ENCODE results near the gene EIF2D.

EIF2D gene

DNA sequence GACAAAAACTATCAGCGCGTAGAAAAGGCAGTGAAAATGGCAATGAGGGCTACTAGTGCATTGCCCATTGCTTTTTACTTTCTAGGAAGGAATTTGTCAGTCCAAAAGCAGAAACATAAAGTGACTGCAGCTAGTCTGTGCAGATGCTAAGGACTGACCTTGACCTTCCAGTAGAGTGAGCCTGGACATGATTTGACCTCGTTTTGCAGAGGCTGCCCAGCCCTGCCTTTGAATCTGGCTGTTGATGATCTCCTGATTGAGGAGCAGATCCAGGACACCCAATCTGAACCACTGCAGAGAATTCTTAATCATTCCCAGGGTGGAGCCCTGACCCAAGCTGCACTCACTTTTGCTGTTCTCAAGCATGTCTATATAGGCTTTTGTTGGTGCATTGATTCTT, 44.7 kb upstream of the EIF2D start:
- no peak overlapping the region for H3K4me3 ChIP-seq (ENCODE audit: low read depth, low read length)
- TF ChIP-seq, protein P1, sequence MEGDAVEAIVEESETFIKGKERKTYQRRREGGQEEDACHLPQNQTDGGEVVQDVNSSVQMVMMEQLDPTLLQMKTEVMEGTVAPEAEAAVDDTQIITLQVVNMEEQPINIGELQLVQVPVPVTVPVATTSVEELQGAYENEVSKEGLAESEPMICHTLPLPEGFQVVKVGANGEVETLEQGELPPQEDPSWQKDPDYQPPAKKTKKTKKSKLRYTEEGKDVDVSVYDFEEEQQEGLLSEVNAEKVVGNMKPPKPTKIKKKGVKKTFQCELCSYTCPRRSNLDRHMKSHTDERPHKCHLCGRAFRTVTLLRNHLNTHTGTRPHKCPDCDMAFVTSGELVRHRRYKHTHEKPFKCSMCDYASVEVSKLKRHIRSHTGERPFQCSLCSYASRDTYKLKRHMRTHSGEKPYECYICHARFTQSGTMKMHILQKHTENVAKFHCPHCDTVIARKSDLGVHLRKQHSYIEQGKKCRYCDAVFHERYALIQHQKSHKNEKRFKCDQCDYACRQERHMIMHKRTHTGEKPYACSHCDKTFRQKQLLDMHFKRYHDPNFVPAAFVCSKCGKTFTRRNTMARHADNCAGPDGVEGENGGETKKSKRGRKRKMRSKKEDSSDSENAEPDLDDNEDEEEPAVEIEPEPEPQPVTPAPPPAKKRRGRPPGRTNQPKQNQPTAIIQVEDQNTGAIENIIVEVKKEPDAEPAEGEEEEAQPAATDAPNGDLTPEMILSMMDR (IDR thresholded peaks at IDR 0.05; ENCODE audit: low read depth, low read length, missing control alignments): no peak
- DNase-seq (ENCODE audit: low read depth): no peak
- in situ Hi-C loops (cut with HindIII; ENCODE audit: low sequenced_read_pairs): no loop called here

DNA sequence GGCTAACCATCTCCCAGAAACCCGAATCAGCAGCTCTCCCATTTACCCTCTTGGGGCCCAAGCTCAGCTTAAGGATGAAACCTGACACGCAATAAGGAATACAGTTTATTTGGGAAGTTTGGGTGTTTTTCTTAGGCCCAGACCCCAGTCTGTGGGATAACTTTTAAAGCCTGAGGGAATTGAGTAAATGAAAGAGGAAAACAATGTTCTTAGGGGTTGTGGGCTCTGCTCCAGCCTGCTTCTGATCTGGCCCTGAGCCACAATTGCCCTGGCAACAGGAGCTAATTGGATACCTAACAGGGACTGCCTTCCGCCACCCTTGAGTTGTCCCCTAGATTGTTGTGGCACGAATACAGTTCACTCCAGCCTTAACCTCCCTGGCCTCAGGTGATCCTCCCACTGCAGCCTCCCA, 43.2 kb upstream of the EIF2D start:
- no peak overlapping the region for H3K4me3 ChIP-seq (ENCODE audit: low read depth, low read length)
- TF ChIP-seq, protein P1 (IDR thresholded peaks at IDR 0.05; ENCODE audit: low read depth, low read length, missing control alignments): no peak
- no peak for DNase-seq (ENCODE audit: low read depth)
- in situ Hi-C loops (cut with HindIII; ENCODE audit: low sequenced_read_pairs): no loop called here

DNA sequence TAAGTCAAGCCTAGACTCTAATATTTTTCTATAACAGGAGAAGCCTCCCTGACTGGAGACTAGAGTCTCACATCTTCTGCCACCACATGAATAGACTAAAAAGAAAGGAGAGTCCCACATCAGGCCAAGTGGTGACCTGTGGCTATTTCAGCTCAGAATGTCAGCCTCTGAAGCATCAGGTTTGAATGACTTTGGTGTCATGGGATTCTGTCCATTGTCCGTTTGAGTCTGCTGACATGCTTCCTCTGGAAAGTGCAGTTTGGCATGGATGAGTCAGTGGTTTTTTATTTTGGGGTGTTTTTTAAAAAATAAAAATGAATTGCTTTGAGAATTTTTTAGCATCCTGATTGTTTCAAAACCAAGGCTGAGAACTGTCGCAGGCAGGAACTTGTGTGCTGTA, 42.6 kb upstream of the EIF2D start:
- DNase-seq (ENCODE audit: low read depth): no peak
- in situ Hi-C loops (cut with HindIII; ENCODE audit: low sequenced_read_pairs): no loop called here
- H3K4me3 ChIP-seq (ENCODE audit: low read depth, low read length): no peak overlapping the region
- TF ChIP-seq, protein P1 (IDR thresholded peaks at IDR 0.05; ENCODE audit: low read depth, low read length, missing control alignments): no peak

DNA sequence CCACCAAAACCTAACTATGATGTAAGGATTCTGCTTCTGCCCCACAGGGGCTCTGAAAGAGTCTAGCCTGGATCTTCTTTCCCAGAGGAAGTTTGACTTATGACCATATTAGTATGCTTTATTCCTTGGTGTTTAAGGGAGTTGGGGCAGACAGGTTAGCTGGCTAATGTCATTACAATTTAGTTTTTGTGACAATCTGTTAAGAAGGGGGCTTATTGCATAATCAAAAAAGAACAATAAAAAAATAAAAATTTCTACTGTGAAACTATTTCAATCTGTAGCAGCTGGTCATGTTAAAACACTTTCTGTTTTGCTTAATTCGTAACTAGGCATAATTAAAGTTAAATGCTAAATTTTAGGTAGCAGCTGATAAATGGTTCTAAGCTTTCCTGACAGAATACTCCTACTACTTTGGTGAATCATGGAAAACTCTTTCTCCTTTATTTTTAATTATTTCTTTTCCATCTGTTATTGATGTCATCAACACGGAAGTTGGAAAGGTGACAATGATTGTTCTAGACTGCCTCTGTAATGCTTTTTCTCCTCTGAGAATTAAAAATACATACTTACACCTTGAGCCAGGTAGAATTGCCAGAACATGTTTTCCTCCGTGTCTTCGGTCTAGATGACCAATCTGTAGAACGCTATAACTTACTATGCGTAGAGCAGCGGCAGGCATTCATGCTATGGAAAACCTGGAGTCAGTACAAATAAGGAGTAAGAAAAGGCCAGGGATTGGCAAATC, 41.6 kb upstream of the EIF2D start:
- no peak for DNase-seq (ENCODE audit: low read depth)
- H3K4me3 ChIP-seq (ENCODE audit: low read depth, low read length): no peak overlapping the region
- TF ChIP-seq, protein P1 (IDR thresholded peaks at IDR 0.05; ENCODE audit: low read depth, low read length, missing control alignments): no peak
- in situ Hi-C loops (cut with HindIII; ENCODE audit: low sequenced_read_pairs): no loop called here

DNA sequence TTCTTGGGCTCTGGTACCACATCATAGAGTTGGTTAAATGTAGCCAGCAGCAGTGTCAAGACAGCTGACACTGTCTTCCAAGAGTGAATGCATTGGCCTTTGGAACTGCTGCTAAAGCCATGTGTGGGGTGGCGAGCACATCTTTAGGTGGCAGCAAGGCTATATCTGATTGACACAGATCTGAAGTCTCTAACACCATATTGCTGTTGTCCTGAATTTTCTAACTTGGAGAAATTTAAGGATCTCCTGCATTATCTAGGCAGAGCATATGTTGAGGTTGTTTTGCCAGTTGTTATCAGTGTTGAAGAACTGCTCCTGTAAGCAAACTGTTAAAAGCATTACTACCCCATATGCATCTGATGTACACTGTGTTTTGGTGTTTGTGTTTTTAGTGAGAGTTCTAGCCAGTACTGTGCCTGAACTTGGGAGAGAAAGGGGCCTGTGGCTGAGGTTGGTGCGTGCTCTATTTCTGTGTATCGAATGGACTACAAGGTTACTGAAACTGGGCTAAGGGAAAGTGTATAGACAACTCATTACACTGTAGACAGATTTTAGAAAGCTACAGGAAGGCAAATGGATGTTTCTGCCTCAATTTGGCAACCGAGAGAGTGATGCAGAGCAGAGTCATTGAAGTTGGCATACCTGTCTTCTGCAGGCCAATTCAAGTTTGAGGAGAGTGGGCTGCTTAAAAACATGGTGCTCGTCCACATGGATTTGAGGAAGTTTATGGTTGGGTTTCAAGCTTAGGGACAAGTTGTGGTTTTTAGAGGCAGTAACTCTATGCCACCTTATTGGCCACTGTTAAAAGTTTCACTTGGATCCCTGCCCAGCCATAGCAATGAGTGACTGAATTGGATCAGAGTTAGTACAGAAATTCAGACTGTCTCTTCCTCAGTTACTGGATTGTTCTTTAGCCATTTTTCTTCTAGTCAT, 40.0 kb upstream of the EIF2D start:
- TF ChIP-seq, protein P1 (IDR thresholded peaks at IDR 0.05; ENCODE audit: low read depth, low read length, missing control alignments): no peak
- no peak for DNase-seq (ENCODE audit: low read depth)
- in situ Hi-C loops (cut with HindIII; ENCODE audit: low sequenced_read_pairs): no loop called here
- H3K4me3 ChIP-seq (ENCODE audit: low read depth, low read length): no peak overlapping the region

DNA sequence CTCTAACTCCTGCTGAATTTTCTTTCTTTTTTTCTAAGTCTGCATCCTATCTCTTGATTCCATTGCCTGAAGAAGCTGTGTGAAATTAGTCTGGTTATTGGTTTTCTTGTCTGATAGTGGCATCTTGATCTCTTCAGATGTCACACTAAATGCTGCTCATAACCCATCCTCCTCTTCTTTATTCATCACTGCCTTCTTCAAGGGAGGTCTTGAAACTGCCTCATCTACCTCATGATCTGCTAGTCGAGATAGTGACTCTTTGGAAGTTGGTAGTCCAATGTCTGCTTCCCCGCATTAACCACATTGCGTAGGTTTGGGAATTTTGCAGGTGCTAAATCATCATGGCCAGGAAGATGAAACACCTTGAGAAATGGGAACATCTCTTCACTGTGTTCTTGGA, 38.7 kb upstream of the EIF2D start:
- no peak for DNase-seq (ENCODE audit: low read depth)
- TF ChIP-seq, protein P1 (IDR thresholded peaks at IDR 0.05; ENCODE audit: low read depth, low read length, missing control alignments): no peak
- H3K4me3 ChIP-seq (ENCODE audit: low read depth, low read length): no peak overlapping the region
- in situ Hi-C loops (cut with HindIII; ENCODE audit: low sequenced_read_pairs): no loop called here

All from astrocyte of the cerebellum (primary cell).